ENCODE results near the gene APOC3.

Gene APOC3

GRCh38 chr11:116811194-116811593, 18.5 kb upstream of the APOC3 start:
- no peak for DNase-seq
- H3K4me2 ChIP-seq (ENCODE audit: low read length, poor library complexity, severe bottlenecking), result no peak overlapping the region
- no peak overlapping the region for H2BK120ac ChIP-seq (ENCODE audit: low read depth, low read length)
- no peak overlapping the region for H3K4ac ChIP-seq (ENCODE audit: low read depth in 1 of 2, low read length in 2 of 2)
- no peak overlapping the region for H3K27ac ChIP-seq (ENCODE audit: low read length, poor library complexity, severe bottlenecking)
- H3K27me3 ChIP-seq (ENCODE audit: control insufficient read depth in 1 of 2, insufficient read depth in 1 of 2, low read length in 2 of 2), result peaks cover 0 to 23% of the 10 kb centered on the region in 2 experiments
- H3K36me3 ChIP-seq (ENCODE audit: control insufficient read depth in 1 of 2, insufficient read depth in 2 of 2, low read depth in 1 of 2, low read length in 2 of 2), result no peaks in the 10 kb centered on the region
- H3K9me3 ChIP-seq (ENCODE audit: control insufficient read depth, low read length), result no peaks in the 10 kb centered on the region
- no peak overlapping the region for H2AFZ ChIP-seq (ENCODE audit: low read depth, low read length)
- no peak overlapping the region for H4K91ac ChIP-seq (ENCODE audit: low read length)
- H4K8ac ChIP-seq (ENCODE audit: low read length), result no peak overlapping the region
- 80% methylated on average over 3 of the region's 3 CpGs for WGBS
- H2BK5ac ChIP-seq (ENCODE audit: low read depth, low read length, poor library complexity, severe bottlenecking), result no peak overlapping the region
- H3K23ac ChIP-seq (ENCODE audit: low read length in 2 of 2), result no peak overlapping the region
- no peak overlapping the region for H2AK5ac ChIP-seq (ENCODE audit: low read length, severe bottlenecking)
- H3K79me1 ChIP-seq (replicated peaks; ENCODE audit: low read length, poor library complexity, severe bottlenecking), result no peaks in the 10 kb centered on the region
- H2BK12ac ChIP-seq (ENCODE audit: low read length in 2 of 2), result no peak overlapping the region
- H3K14ac ChIP-seq (ENCODE audit: low read length in 2 of 2), result no peak overlapping the region
- H3K9ac ChIP-seq (ENCODE audit: low read length), result no peak overlapping the region
- no peak overlapping the region for H3K4me3 ChIP-seq (ENCODE audit: insufficient read depth in 1 of 2, low read depth in 1 of 2, low read length in 2 of 2)
- no peaks in the 10 kb centered on the region for H3K4me1 ChIP-seq (ENCODE audit: control insufficient read depth, insufficient read depth, low read depth, low read length)
- no peak overlapping the region for H3K18ac ChIP-seq (ENCODE audit: low read depth in 1 of 2, low read length in 2 of 2)
- H2BK15ac ChIP-seq (ENCODE audit: low read depth, poor library complexity, severe bottlenecking), result no peak overlapping the region

GRCh38 chr11:116812109-116812508, 17.6 kb upstream of the APOC3 start:
- Histone ChIP-seq H3K4me2 (ENCODE audit: low read length, poor library complexity, severe bottlenecking) (no peak overlapping the region), H2BK15ac (ENCODE audit: low read depth, poor library complexity, severe bottlenecking) (no peak overlapping the region), H3K14ac (ENCODE audit: low read length in 2 of 2) (no peak overlapping the region), H3K18ac (ENCODE audit: low read depth in 1 of 2, low read length in 2 of 2) (no peak overlapping the region), H3K9me3 (ENCODE audit: control insufficient read depth, low read length) (no peaks in the 10 kb centered on the region), H3K27ac (ENCODE audit: low read length, poor library complexity, severe bottlenecking) (no peak overlapping the region), H3K79me1 (replicated peaks; ENCODE audit: low read length, poor library complexity, severe bottlenecking) (no peaks in the 10 kb centered on the region), H4K91ac (ENCODE audit: low read length) (no peak overlapping the region), H2AFZ (ENCODE audit: low read depth, low read length) (no peak overlapping the region), H3K23ac (ENCODE audit: low read length in 2 of 2) (no peak overlapping the region), H2AK5ac (ENCODE audit: low read length, severe bottlenecking) (no peak overlapping the region), H3K27me3 (ENCODE audit: control insufficient read depth in 1 of 2, insufficient read depth in 1 of 2, low read length in 2 of 2) (peaks cover 0 to 23% of the 10 kb centered on the region in 2 experiments), H3K9ac (ENCODE audit: low read length) (no peak overlapping the region), H3K4ac (ENCODE audit: low read depth in 1 of 2, low read length in 2 of 2) (no peak overlapping the region), H3K4me1 (ENCODE audit: control insufficient read depth, insufficient read depth, low read depth, low read length) (no peaks in the 10 kb centered on the region), H3K4me3 (ENCODE audit: insufficient read depth in 1 of 2, low read depth in 1 of 2, low read length in 2 of 2) (no peak overlapping the region), H2BK12ac (ENCODE audit: low read length in 2 of 2) (no peak overlapping the region), H4K8ac (ENCODE audit: low read length) (no peak overlapping the region), H2BK5ac (ENCODE audit: low read depth, low read length, poor library complexity, severe bottlenecking) (no peak overlapping the region), H3K36me3 (ENCODE audit: control insufficient read depth in 1 of 2, insufficient read depth in 2 of 2, low read depth in 1 of 2, low read length in 2 of 2) (no peaks in the 10 kb centered on the region), H2BK120ac (ENCODE audit: low read depth, low read length) (no peak overlapping the region)
- DNase-seq, result no peak
- no CpG with 5 or more reads among the region's 4 CpGs for WGBS

GRCh38 chr11:116813170-116813569, 16.5 kb upstream of the APOC3 start:
- Histone ChIP-seq H3K36me3 (ENCODE audit: control insufficient read depth in 1 of 2, insufficient read depth in 2 of 2, low read depth in 1 of 2, low read length in 2 of 2) (no peaks in the 10 kb centered on the region), H2AFZ (ENCODE audit: low read depth, low read length) (no peak overlapping the region), H2BK12ac (ENCODE audit: low read length in 2 of 2) (no peak overlapping the region), H2BK120ac (ENCODE audit: low read depth, low read length) (no peak overlapping the region), H3K23ac (ENCODE audit: low read length in 2 of 2) (no peak overlapping the region), H2BK5ac (ENCODE audit: low read depth, low read length, poor library complexity, severe bottlenecking) (no peak overlapping the region), H4K8ac (ENCODE audit: low read length) (no peak overlapping the region), H3K4me2 (ENCODE audit: low read length, poor library complexity, severe bottlenecking) (no peak overlapping the region), H3K9me3 (ENCODE audit: control insufficient read depth, low read length) (no peaks in the 10 kb centered on the region), H3K18ac (ENCODE audit: low read depth in 1 of 2, low read length in 2 of 2) (no peak overlapping the region), H3K4ac (ENCODE audit: low read depth in 1 of 2, low read length in 2 of 2) (no peak overlapping the region), H4K91ac (ENCODE audit: low read length) (no peak overlapping the region), H2AK5ac (ENCODE audit: low read length, severe bottlenecking) (no peak overlapping the region), H3K4me1 (ENCODE audit: control insufficient read depth, insufficient read depth, low read depth, low read length) (no peaks in the 10 kb centered on the region), H3K14ac (ENCODE audit: low read length in 2 of 2) (no peak overlapping the region), H2BK15ac (ENCODE audit: low read depth, poor library complexity, severe bottlenecking) (no peak overlapping the region), H3K27me3 (ENCODE audit: control insufficient read depth in 1 of 2, insufficient read depth in 1 of 2, low read length in 2 of 2) (peaks cover 0 to 19% of the 10 kb centered on the region in 2 experiments), H3K79me1 (replicated peaks; ENCODE audit: low read length, poor library complexity, severe bottlenecking) (no peaks in the 10 kb centered on the region), H3K4me3 (ENCODE audit: insufficient read depth in 1 of 2, low read depth in 1 of 2, low read length in 2 of 2) (no peak overlapping the region), H3K27ac (ENCODE audit: low read length, poor library complexity, severe bottlenecking) (no peak overlapping the region), H3K9ac (ENCODE audit: low read length) (no peak overlapping the region)
- no peak for DNase-seq
- WGBS, result 92% methylated on average over 1 of the region's 1 CpG

GRCh38 chr11:116813781-116814471, 15.8 kb upstream of the APOC3 start:
- Histone ChIP-seq H4K91ac (ENCODE audit: low read length) (no peak overlapping the region), H3K4ac (ENCODE audit: low read depth in 1 of 2, low read length in 2 of 2) (no peak overlapping the region), H3K79me1 (replicated peaks; ENCODE audit: low read length, poor library complexity, severe bottlenecking) (no peaks in the 10 kb centered on the region), H2BK5ac (ENCODE audit: low read depth, low read length, poor library complexity, severe bottlenecking) (no peak overlapping the region), H4K8ac (ENCODE audit: low read length) (no peak overlapping the region), H2BK120ac (ENCODE audit: low read depth, low read length) (no peak overlapping the region), H3K4me2 (ENCODE audit: low read length, poor library complexity, severe bottlenecking) (no peak overlapping the region), H3K9ac (ENCODE audit: low read length) (no peak overlapping the region), H3K4me3 (ENCODE audit: insufficient read depth in 1 of 2, low read depth in 1 of 2, low read length in 2 of 2) (no peak overlapping the region), H2BK15ac (ENCODE audit: low read depth, poor library complexity, severe bottlenecking) (no peak overlapping the region), H3K23ac (ENCODE audit: low read length in 2 of 2) (peak overlapping the region in 1 of 2 experiments; percentile 56), H3K18ac (ENCODE audit: low read depth in 1 of 2, low read length in 2 of 2) (no peak overlapping the region), H2AK5ac (ENCODE audit: low read length, severe bottlenecking) (no peak overlapping the region), H3K9me3 (ENCODE audit: control insufficient read depth, low read length) (no peaks in the 10 kb centered on the region), H3K14ac (ENCODE audit: low read length in 2 of 2) (no peak overlapping the region), H2BK12ac (ENCODE audit: low read length in 2 of 2) (no peak overlapping the region), H3K36me3 (ENCODE audit: control insufficient read depth in 1 of 2, insufficient read depth in 2 of 2, low read depth in 1 of 2, low read length in 2 of 2) (no peaks in the 10 kb centered on the region), H3K27ac (ENCODE audit: low read length, poor library complexity, severe bottlenecking) (no peak overlapping the region), H3K4me1 (ENCODE audit: control insufficient read depth, insufficient read depth, low read depth, low read length) (no peaks in the 10 kb centered on the region), H2AFZ (ENCODE audit: low read depth, low read length) (no peak overlapping the region), H3K27me3 (ENCODE audit: control insufficient read depth in 1 of 2, insufficient read depth in 1 of 2, low read length in 2 of 2) (peaks cover 0 to 12% of the 10 kb centered on the region in 2 experiments)
- no peak for DNase-seq
- 65% methylated on average over 4 of the region's 5 CpGs for WGBS
